NCI-H345 (cell line): Measurements from ENCODE around the gene KCNMA1.

Experiments
- DNase-seq: peaks from one replicate; lab custom pipeline; 2025; lab: John Stamatoyannopoulos, UW

The KCNMA1 gene

GRCh38 chr10:77152256-77152655, 485.4 kb downstream of the KCNMA1 start:
- DNase-seq: no peak

- DNase-seq: no peak
Observed at GRCh38 chr10:77151408-77151807, 486.2 kb downstream of the KCNMA1 start.

- DNase-seq: no peak
Observed at GRCh38 chr10:77149706-77150105, 487.9 kb downstream of the KCNMA1 start.

- DNase-seq: no peak
Observed at GRCh38 chr10:77149001-77149400, 488.6 kb downstream of the KCNMA1 start.

- no peak for DNase-seq
Observed at GRCh38 chr10:77147871-77148270, 489.7 kb downstream of the KCNMA1 start.

- no peak for DNase-seq
Observed at GRCh38 chr10:77146712-77147336, 490.8 kb downstream of the KCNMA1 start.

- no peak for DNase-seq
Observed at GRCh38 chr10:77144656-77145055, 493.0 kb downstream of the KCNMA1 start.

GRCh38 chr10:77139252-77140160, 498.1 kb downstream of the KCNMA1 start:
- no peak for DNase-seq

- DNase-seq: no peak
Observed at GRCh38 chr10:77138541-77138940, 499.1 kb downstream of the KCNMA1 start.

GRCh38 chr10:77135555-77135954, 502.1 kb downstream of the KCNMA1 start:
- DNase-seq: no peak

GRCh38 chr10:77131214-77131613, 506.4 kb downstream of the KCNMA1 start:
- DNase-seq: no peak

GRCh38 chr10:77127243-77127642, 510.4 kb downstream of the KCNMA1 start:
- DNase-seq: no peak

GRCh38 chr10:77125231-77125630, 512.4 kb downstream of the KCNMA1 start:
- DNase-seq: no peak

- DNase-seq: no peak
Observed at GRCh38 chr10:77123330-77123729, 514.3 kb downstream of the KCNMA1 start.

GRCh38 chr10:77121829-77122228, 515.8 kb downstream of the KCNMA1 start:
- DNase-seq: no peak

GRCh38 chr10:77120666-77121376, 516.8 kb downstream of the KCNMA1 start:
- DNase-seq: no peak

GRCh38 chr10:77120012-77120411, 517.6 kb downstream of the KCNMA1 start:
- no peak for DNase-seq

- DNase-seq: no peak
Observed at GRCh38 chr10:77118603-77119282, 518.9 kb downstream of the KCNMA1 start.

- no peak for DNase-seq
Observed at GRCh38 chr10:77117501-77117900, 520.1 kb downstream of the KCNMA1 start.

GRCh38 chr10:77116904-77117303, 520.7 kb downstream of the KCNMA1 start:
- no peak for DNase-seq

GRCh38 chr10:77114181-77114821, 523.3 kb downstream of the KCNMA1 start:
- DNase-seq: no peak
